IPS DF 19.7 (cell line): Measurements from ENCODE around the gene POLL.
"Not testable (repeated sequence)": the region's sequence is repeated elsewhere in the genome, so short reads cannot be mapped to it uniquely, and the experiment has no call there.

Experiments used
- DNase-seq: peaks from one replicate; pipeline ENCODE4 v3.0.0-alpha.2; 2013; ENCODE audit warnings: low read depth, low spot score

The POLL gene

DNA sequence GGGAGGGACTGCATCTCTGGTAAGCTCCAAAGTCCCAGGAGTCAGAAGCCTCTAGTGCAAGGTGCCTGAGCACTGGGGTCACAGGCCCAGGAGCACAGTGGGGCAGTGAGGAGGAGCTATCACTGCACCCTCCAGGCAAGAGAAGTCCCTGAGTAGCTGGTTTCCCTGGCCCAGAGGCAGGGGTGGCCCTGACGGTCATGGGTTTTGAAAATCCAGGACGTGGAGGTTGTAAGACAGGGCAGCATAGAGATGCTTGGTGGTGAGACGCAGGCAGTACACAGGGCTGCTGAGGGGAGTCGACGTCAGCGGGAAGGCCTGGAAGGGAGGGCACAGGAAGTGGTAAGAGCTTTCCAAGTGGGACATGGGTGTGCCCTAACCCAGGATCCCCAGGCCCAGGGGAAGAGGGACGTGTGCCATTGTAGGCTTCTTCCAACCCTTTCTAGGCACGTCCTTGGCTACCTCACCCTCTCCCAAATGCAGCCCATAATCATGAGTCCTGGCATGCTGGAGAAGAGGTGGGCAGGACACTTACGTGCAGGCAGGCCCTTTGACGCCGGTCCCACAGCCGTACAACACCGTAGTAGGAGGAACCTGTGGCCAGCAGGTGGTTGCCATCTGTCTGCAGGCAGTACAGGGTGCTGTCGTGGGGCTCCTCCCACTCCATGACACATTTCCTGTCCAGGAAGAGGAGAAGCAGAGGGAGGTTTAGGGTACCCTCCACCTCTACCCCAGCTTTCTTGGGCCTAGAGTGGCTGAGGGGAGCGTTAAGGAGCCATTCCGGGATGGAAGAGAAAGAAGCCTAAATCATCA, 23.2 kb upstream of the POLL start:
- no peak for DNase-seq

DNA sequence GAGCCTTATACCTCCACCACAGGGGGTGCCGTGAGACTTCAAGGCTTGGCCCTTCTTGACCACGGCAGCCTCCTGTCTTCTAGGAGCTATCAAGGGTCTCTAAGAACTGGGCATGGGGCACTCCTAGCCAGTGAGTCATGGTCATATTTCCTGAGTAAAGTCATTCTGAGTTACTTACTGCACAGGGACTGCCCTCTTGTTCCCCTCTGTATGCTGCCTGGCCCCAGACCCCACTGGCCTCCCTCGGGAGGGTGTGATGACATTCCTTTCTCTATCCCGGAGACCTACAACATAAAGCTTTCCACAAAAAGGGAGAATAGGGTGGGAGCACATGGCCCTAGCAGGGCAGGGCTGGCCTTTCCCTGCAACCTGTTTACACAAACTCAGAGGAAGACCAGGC, 21.4 kb upstream of the POLL start:
- no peak for DNase-seq

DNA sequence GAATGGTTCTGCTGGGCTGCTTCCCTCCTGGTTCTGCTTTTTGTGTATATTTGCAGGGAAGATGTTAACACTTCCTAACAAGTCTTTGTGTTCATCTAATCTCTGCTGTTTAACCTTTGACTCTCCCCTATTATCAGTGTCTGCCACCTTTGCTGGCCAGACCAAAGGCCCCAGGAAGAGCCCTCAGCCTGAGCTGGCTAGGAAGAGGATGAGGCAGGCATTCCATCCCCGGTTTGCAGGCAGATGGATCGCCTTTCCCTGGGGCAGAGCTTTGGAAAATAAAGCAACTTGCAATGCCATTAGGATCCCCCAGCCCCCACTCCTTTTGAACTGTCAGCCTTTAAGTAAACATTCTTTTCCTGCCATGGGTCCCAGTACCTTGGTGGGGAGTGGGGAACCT, 19.1 kb upstream of the POLL start:
- DNase-seq: no peak

DNA sequence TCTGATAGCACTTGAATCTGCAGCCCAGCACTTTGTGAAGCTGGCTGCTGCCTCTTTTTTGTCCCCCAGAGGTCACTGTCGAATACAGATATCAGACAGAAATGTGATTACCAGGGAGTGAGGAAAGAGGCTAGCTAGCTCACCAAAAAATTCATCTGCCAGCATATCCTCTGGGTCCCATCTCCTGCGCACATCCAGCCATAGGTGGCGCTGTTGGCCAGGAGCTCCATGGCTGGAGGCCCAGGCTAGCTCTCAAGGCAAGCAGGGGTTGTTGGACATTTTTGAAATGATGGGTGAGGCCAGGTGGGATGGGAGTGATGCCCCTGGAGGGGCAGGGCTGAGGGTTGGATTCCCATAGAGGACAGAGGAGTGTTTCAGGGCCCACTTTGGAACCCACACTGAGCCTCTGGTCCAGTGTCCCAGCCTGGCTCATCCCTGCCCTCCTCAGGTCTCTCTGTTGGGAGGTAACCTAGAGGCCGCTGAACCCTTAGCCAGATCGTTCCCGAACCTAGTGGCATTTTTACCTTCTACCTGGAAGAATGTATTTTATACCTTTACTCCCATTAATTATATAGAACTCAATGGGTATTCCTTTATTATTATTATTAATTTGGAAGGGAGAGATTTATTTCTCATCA, 14.8 kb upstream of the POLL start:
- DNase-seq: peak; percentile 82

DNA sequence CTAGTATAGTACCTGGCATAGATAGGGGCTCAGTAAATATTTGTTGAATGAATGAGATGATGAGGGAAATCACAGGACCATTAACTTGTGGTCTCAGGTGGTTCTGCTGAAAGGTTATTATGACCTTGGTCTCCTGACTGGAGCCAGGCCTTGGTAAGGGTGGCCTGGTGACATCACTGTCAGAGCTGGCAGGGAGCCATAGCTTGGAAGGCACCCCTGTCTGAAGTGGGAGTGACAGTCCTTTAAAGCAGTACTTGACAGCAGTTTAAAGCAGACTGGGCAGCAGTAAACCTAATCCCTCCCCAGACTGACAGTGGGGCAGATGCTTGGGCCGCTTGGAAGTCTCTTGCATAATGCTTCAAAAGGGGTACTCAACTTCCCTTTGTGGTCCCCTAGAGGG, 13.5 kb upstream of the POLL start:
- DNase-seq: no peak

DNA sequence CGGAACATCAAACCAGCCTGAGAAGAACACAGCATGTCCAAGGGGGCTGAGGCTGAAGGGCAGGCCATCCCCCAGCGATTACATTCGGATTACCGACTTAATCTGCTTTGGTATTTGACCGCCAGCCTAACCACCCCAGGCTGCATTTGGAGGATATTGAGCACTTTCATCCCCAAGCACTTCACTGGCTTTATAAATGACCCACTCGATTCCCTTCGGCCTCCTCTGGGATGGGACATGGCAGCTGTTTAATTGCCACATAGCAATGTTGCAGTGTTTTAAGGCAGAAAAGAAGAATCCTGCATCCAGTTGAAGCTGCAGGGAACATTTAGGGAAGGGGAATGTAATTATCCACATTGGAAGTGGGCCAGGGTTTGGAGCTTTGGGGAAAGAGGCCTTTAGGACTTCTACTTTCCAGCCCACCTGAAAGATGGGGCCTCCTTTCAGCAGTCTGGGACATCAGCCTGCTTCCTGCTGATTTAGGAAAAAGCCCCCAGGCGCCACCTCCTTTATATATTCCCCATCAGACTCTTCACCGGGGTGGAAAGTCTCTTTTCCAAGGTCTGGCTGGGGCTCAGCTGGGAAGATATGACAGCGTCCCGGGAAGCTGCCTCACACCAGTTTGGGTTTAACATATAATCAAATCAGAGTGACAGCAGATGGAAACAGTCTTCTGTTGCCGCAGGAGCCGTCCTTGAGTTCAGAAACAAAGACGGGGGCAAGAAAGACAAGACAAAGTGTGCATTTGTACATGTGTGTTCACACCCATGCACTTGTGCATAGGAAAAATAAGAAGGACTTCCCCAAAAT, 9.2 kb upstream of the POLL start:
- DNase-seq: no peak

DNA sequence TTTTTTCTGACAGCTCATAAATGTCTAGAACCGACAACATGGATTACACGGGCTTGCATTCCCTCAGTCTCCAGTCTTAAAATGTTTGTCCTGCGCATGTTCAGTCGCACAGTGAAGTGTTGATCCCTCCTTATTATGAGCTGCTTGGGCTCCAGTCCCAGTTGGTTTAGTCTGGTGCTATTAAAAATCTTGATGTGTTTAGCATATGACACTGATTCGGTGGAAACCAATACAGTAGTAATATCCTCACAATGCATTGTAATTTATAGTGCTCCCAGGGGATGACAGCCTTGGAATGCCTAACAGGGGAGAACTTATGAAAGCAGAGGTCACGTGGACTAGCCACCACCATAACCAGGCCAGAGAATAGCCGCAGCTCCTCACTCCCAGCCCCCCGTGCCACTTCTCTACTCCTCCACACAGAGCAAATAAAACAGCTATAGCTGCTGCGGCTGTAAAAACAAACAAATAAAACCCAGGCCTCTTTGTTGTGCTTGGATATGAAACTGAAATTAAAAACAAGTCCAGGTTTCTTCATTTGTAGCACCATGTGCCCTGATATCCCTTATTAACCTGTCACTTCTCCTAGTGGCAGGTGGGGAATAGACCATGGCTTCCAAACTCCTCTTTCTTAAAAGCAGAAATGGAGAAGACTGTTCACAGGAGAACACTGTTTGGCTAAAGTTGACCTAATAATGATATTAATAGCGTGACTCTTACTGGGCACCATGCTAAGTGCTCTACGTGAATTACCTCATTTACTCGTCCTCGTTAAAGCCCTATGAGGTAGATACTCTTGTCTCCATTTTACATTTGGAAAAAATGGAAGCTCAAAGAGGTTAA, 7.8 kb upstream of the POLL start:
- DNase-seq: no peak

DNA sequence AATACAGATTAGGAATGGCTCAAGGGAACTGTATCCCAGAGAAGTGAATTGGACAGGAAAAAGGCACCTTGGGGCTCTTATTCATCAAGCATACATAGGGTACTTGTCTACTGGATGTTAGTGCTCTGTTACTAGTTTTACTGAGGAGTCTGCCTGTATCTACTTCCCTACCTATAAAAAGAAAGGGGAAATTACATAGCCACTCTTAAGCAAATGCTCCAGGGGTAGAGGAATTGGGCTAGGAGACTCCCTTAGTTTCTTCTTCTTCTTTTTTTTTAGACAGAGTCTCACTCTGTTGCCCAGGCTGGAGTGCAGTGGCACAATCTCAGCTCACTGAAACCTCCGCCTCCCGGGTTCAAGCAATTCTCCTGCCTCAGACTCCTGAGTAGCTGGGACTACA, 5.3 kb upstream of the POLL start:
- not testable (repeated sequence) for DNase-seq

DNA sequence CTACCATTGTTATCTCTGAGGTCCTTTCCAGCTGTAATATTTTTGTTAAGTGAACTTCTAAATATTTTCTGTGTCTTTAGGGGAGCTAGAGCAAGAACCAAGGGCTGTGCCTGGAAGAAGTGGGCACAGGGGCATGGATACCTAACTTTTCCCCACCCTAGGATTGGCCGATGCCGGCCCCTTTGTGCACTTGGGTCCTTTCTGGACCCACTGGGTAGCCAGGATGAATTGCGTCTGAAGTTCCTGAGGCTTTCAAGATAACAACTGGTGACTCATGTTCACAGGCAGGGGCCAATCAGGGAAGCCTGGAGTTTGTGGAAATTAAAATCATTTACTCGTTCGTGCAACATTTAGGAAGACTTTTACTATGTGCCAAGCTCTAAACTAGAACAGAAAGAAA, 822 bp upstream of the POLL start:
- no peak for DNase-seq

DNA sequence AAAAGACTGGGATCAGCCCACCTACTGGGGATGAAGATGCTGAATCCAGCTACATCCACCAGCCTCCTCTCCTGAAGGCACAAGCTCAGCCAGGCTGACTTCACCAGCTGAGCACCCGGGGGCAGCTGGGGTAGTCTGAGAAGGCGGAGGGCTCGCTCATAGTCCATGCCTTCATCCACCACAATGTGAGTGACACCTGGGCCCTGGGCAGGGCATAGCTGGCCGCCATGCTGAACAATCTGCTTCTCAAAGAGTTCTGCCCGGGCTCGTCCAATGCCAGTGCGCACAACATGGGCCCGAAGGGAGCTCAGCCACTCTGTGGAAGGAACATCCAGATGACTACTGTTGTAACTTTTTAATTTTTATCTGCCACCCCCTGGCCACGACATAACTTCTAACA, 2.2 kb downstream of the POLL start:
- DNase-seq: no peak

DNA sequence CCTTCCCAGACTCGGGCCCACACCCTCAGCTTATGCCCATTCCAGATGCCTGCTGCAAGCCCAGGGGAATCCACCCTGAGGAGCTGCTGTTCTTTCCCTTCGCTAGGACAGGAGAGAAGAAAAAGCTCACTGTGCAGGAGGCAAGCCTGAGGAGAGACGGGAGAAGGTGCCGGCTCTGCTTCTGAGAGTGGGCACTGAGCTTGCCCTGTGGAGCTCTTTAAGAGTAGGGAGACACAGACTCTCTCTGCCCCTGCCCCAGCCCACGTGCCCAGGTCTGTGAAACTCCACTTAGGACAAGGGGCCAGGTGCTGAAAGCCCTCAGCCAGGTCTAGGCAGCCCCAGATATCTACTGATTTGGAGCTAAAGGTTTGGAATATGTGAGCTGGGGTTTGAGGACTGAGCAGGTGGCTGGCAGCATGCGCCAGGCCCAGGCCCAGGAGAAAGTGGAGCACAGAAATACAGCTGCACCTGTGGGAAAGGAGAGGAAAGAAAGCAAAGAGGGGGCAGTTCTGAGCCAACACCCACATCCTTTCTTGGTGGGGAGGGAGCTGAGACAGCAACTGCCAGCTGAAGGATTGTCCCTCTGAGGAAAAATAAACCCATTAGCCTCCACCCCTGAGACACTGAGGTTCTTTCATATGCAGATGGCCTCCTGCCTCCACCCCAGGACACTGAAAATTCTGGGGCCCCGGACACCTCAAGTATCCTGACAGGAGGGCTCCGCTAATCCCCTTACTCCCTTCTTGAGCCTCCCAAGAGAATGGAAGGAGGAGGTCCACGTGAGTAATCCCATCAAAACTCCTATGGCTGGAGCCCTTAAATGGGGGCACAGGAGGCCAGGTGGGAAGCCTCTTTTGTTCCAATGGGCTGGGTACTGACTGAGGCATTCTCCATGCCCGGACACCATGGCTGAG, 7.3 kb downstream of the POLL start:
- DNase-seq: no peak

DNA sequence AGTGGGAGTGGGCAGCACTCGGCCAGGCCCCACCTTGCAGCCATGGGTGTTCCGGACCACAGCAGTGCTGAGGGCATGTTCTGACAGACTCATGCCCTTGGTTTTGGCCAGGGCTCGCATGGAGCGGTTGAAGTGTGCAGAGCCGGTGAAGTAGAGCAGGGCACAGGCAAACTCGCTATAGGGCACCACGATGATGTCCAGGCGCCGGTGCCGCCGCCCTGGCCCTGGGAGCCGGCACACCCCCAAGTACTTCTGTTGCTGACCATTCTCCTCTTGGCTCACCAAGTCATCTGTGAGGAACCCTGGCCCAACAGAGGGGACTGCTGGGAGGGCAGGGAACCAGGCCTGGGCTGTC, 8.6 kb downstream of the POLL start:
- DNase-seq: no peak

DNA sequence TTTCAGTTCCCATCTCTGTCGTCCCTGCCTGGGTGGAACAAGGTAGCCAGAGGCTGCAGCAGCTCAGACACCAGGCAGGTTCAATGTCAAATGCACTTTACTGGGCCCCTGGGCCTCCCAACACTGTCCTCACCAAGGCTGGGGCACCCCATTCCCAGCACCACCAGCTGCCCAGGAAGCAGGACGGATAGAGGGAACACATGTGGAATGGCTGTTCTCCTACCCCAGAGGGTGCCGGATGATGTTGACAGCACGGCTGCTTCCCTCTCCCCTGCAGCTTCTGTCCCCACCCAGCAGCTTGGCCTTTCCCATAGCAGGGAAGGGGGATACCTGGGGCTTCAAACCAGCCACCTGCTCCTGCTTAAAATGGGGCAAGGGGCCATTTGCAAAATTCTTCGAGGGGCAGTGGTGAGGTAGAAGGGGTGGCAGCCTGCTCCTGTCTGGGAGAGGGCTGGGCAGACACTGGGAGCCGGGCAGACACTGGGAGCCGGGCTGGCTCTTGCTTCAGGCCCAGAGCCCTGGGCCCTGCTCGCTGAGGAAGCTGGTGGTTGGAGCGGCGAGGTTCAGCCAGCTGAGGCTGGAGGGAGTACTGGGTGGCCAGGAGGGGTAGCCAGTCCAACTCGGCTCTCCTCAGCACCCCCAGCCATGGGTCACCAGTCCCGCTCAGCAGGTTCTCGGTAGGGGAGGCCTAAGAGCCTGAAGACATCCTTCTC, 9.1 kb downstream of the POLL start:
- DNase-seq: no peak

DNA sequence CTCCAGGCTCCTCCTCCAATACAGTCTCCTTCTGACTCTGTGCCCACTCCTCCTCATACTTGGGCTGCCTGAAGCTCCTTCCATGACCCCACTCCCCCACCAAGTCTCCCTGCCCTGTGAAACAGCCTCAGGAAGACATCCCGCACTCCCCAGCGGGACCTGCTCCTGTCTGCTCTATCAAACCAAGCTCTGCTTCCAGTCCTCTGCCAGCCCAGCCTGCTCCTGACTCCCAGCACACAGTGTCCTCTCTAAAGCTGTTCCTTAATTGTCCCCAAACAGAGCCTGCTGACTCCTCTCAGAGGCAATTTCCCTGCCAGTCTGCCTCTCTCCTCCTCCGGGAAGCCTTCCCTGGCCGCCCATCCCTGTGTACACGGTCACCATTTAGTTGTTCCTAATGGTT, 9.9 kb downstream of the POLL start:
- no peak for DNase-seq

DNA sequence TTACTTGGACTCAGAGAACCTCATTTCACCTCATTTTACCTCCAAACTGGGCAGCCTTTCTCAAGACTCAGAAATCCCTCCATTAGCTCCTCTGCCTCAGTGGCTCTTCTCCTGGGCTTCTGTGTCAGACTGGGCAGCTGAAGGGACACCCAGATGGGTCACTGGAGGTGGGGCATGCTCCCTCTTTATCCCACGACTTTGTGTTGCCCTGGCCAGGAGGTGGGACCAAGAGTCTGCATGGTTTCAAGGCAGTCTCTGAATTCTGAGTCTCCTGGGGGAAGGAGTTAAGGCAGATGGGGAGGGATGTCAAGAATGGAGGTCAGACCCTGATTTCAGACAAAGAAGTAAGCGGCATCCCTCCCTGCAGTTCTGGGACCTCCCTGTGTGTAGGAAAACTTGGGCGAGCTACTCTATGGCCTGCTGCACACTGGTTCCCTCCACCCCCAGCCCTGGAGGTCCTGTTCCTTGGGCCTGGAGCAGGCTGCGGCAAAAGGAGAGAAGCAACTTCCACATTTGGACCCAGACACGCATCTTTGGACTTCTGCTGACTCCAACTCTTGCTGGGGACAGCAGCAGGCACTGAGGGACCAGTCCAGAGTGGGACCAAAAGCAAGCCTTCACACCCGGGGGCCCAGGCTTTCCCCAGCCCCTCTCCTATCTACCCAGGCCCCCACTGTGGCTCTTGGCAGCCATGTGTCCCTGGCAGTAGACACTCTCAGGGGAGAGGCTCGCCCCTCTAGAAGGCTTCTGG, 10.8 kb downstream of the POLL start:
- DNase-seq: no peak

DNA sequence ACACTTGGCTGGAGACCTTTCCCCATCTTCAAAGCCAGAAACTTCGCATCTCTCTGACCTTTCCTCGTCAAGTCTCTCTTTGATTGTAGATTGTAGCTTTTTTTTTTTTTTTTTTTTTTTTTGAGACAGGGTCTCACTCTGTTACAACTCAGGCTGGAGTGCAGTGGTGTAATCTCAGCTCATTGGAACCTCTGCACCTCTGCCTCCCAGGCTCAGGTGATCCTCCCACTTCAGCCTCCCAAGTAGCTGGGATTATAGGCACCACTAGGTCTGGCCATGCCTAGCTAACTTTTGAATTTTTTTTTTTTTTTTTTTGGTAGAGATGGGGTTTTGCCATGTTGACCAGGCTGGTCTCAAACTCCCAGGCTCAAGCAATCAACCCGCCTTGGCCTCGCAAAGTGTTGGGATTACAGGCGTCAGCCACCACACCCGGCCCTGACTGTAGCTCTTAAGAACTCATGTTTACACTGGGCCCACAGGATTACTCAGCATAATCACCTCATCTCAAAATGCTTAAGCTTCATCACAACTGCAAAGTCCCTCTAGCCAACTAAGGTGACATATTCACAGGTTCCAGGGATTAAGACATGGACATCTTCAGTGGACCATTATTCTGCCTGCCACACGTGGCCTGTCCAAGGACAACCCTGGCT, 11.7 kb downstream of the POLL start:
- no peak for DNase-seq

DNA sequence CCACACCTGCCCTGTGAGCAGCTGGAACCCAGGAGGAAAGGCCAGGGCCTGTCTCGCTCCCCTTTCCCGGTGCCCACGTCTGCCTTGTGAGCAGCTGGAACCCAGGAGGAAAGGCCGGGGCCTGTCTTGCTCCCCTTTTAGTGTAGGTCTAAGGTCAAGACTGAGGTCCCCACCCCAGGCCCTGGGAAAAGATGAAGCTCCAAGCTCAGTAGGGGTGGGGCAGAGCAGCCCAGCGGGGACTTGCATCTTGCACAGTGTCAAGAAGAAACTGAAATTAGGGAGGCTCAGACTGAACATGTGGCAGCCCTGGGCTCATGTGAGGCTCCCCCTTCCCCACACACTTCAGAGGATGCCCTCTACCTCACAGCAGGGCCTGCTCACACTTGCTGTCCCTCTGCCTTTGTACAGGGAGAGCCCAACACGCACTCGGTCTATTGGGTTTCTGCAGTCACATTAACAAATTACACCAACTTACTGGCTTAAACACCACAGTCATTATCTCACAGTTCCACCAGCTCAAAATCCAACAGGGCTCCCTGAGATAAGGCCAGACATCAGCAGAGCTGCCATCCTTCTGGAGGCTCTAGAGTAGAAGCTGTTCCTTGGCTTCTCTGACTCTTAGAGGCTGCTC, 12.4 kb downstream of the POLL start:
- DNase-seq: no peak

DNA sequence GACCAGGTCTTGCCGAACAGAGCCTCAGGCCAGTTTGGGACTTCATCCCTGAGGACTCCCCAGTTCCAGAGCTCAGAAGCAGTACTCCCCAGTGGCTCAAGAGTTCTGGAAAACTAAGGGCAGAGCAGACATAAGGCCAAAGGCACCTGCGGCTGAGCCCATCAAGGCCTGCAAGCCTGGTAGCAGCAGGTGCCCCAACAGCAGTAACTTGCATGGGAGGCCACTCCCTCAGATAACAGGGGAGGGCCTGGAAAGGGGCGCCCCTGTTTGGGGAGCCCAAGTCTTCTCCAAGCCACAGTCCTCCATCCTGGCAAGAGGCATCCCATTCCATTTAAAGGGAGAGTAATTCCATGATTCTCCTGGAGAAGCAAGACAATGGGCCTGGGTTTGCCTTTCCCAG, 13.0 kb downstream of the POLL start:
- no peak for DNase-seq
